H1 (cell line): ENCODE results near the gene ABHD4.

Experiments used
- BCL11A ChIP-seq, 2 experiments: IDR thresholded peaks; one replicate each; pipeline ENCODE4 v1.6.1; 2011; ENCODE audit warnings: low read depth in 2 of 2, low read length in 2 of 2, mild to moderate bottlenecking in 2 of 2
- CEBPB ChIP-seq: IDR thresholded peaks from 2 replicates; pipeline ENCODE4 v1.6.1; 2012; ENCODE audit warnings: low read depth, low read length
- CHD2 ChIP-seq: IDR thresholded peaks from 2 replicates; pipeline ENCODE4 v1.6.1; 2012; ENCODE audit warnings: low read length, improper control_type of control experiment
- CTCF ChIP-seq, 3 experiments: IDR thresholded peaks; 1 replicate in 2 of 3; 2 replicates in 1 of 3; pipeline versions ENCODE4 v1.5.1 to v1.6.1; 2011; ENCODE audit warnings: low read length in 3 of 3, mild to moderate bottlenecking in 3 of 3, inconsistent platforms in 2 of 3, low read depth in 1 of 3, moderate library complexity in 1 of 3; ENCODE audit not compliant: insufficient read depth in 1 of 3; ENCODE audit errors: control extremely low read depth in 1 of 3
- EP300 ChIP-seq, 2 experiments: IDR thresholded peaks; 1 replicate in 1 of 2; 2 replicates in 1 of 2; pipeline ENCODE4 v1.6.1; 2011 to 2012; ENCODE audit warnings: low read depth in 2 of 2, low read length in 2 of 2, mild to moderate bottlenecking in 2 of 2, borderline replicate concordance in 1 of 2, inconsistent platforms in 1 of 2, moderate library complexity in 1 of 2

GRCh38 chr14:22650046-22650739 lies 52.1 kb downstream of the ABHD4 start:
- TF ChIP-seq CEBPB (no peak), CTCF (IDR thresholded peaks at IDR 0.05; ENCODE audit: control extremely low read depth in 1 of 3, insufficient read depth in 1 of 3, low read depth in 1 of 3, low read length in 3 of 3) (no peak), BCL11A (IDR thresholded peaks at IDR 0.05; ENCODE audit: low read depth in 2 of 2, low read length in 2 of 2) (no peak), CHD2 (no peak), EP300 (IDR thresholded peaks at IDR 0.05; ENCODE audit: borderline replicate concordance in 1 of 2, low read depth in 2 of 2, low read length in 2 of 2) (no peak)
